Coronary artery (tissue), 2 donors: ENCODE results near the gene NIF3L1.

Experiments
- DNase-seq: peaks from one replicate; pipeline ENCODE4 v3.0.0-alpha.2; 2017; ENCODE audit warnings: low spot score
- H3K27ac ChIP-seq, 2 donors: fragments of 200-600 bp; sonication (generic); one replicate each; pipeline ENCODE4 v1.5.1; 2016 to 2019
- H3K4me3 ChIP-seq: fragments of 200-600 bp; sonication (generic); 2 replicates; pipeline ENCODE4 v1.5.1; 2016; ENCODE audit warnings: mild to moderate bottlenecking, moderate library complexity
- CTCF ChIP-seq: fragments of 200-600 bp; sonication (generic); IDR thresholded peaks from one replicate; pipeline ENCODE4 v1.5.1; 2019; ENCODE audit warnings: antibody characterized with exemption

Gene NIF3L1

GRCh38 chr2:200847939-200848338 lies 41.2 kb upstream of the NIF3L1 start:
- Histone ChIP-seq H3K27ac (no peak overlapping the region), H3K4me3 (no peak overlapping the region)
- no peak for TF ChIP-seq CTCF
- no peak for DNase-seq

GRCh38 chr2:200850512-200851256 lies 38.5 kb upstream of the NIF3L1 start:
- Histone ChIP-seq H3K4me3 (no peak overlapping the region), H3K27ac (no peak overlapping the region)
- DNase-seq, result no peak
- TF ChIP-seq CTCF, result no peak

- Histone ChIP-seq H3K4me3 (no peak overlapping the region), H3K27ac (no peak overlapping the region)
- no peak for DNase-seq
- no peak for TF ChIP-seq CTCF
Measured at GRCh38 chr2:200851398-200852248, 37.5 kb upstream of the NIF3L1 start.

- no peak for DNase-seq
- Histone ChIP-seq H3K27ac (no peak overlapping the region), H3K4me3 (no peak overlapping the region)
- TF ChIP-seq CTCF, result no peak
Measured at GRCh38 chr2:200852605-200853004, 36.6 kb upstream of the NIF3L1 start.

- H3K27ac ChIP-seq, result no peak overlapping the region
- no peak overlapping the region for H3K4me3 ChIP-seq
- DNase-seq, result no peak
- no peak for TF ChIP-seq CTCF
Measured at GRCh38 chr2:200856806-200857205, 32.4 kb upstream of the NIF3L1 start.

- peak overlapping the region; percentile 35 to 41 for H3K27ac ChIP-seq
- no peak for TF ChIP-seq CTCF
- DNase-seq, result no peak
- H3K4me3 ChIP-seq, result peak overlapping the region; percentile 87
Measured at GRCh38 chr2:200860092-200860795, 28.9 kb upstream of the NIF3L1 start.
